Measurements from ENCODE around the gene SLC9A9. TPM values are rescaled to one million over a fixed set of nuclear protein-coding genes. Genes with fewer than 3 reads are reported as not detected.

Gene SLC9A9
- total RNA-seq, 2 donors from 2014 or later: 25.3 to 31.8 TPM

- Mint-ChIP-seq H3K4me1 (no peaks in the 10 kb centered on the region), H3K4me3 (no peak overlapping the region), H3K36me3 (ENCODE audit: low read depth) (peaks cover 12% of the 10 kb centered on the region), H3K27me3 (no peaks in the 10 kb centered on the region), H3K27ac (no peak overlapping the region)
- no peak for DNase-seq
- ATAC-seq: no peak
- no peaks in the 10 kb centered on the region for H3K9me3 ChIP-seq (ENCODE audit: control insufficient read depth, low read length, poor library complexity, severe bottlenecking)
Observed at GRCh38 chr3:143571548-143571947, 276.7 kb downstream of the SLC9A9 start.

- Mint-ChIP-seq H3K4me1 (no peaks in the 10 kb centered on the region), H3K4me3 (no peak overlapping the region), H3K27me3 (no peaks in the 10 kb centered on the region), H3K27ac (no peak overlapping the region), H3K36me3 (ENCODE audit: low read depth) (peaks cover 4% of the 10 kb centered on the region)
- no peaks in the 10 kb centered on the region for H3K9me3 ChIP-seq (ENCODE audit: control insufficient read depth, low read length, poor library complexity, severe bottlenecking)
- DNase-seq: no peak
- ATAC-seq: no peak
Observed at GRCh38 chr3:143567823-143568222, 280.4 kb downstream of the SLC9A9 start.

- H3K4me3 Mint-ChIP-seq: no peak overlapping the region
- H3K4me1 Mint-ChIP-seq: no peaks in the 10 kb centered on the region
- H3K27me3 Mint-ChIP-seq: no peaks in the 10 kb centered on the region
- no peak for ATAC-seq
- H3K36me3 Mint-ChIP-seq (ENCODE audit: low read depth): peaks cover 2% of the 10 kb centered on the region
- no peak overlapping the region for H3K27ac Mint-ChIP-seq
- no peaks in the 10 kb centered on the region for H3K9me3 ChIP-seq (ENCODE audit: control insufficient read depth, low read length, poor library complexity, severe bottlenecking)
- DNase-seq: no peak
Observed at GRCh38 chr3:143565951-143566350, 282.3 kb downstream of the SLC9A9 start.

- H3K36me3 Mint-ChIP-seq (ENCODE audit: low read depth): peaks cover 2% of the 10 kb centered on the region
- no peak overlapping the region for H3K27ac Mint-ChIP-seq
- no peak for DNase-seq
- no peaks in the 10 kb centered on the region for H3K9me3 ChIP-seq (ENCODE audit: control insufficient read depth, low read length, poor library complexity, severe bottlenecking)
- no peak overlapping the region for H3K4me3 Mint-ChIP-seq
- H3K4me1 Mint-ChIP-seq: no peaks in the 10 kb centered on the region
- ATAC-seq: no peak
- no peaks in the 10 kb centered on the region for H3K27me3 Mint-ChIP-seq
Observed at GRCh38 chr3:143563786-143564185, 284.5 kb downstream of the SLC9A9 start.

GRCh38 chr3:143562789-143563188, 285.5 kb downstream of the SLC9A9 start:
- no peaks in the 10 kb centered on the region for H3K27me3 Mint-ChIP-seq

GRCh38 chr3:143559296-143559695, 289.0 kb downstream of the SLC9A9 start:
- ATAC-seq (no peak), DNase-seq (no peak)
- H3K4me1 Mint-ChIP-seq: no peaks in the 10 kb centered on the region
- no peak overlapping the region for H3K27ac Mint-ChIP-seq
- H3K27me3 Mint-ChIP-seq: no peaks in the 10 kb centered on the region
- no peak overlapping the region for H3K4me3 Mint-ChIP-seq
- peaks cover 4% of the 10 kb centered on the region for H3K36me3 Mint-ChIP-seq (ENCODE audit: low read depth)
- H3K9me3 ChIP-seq (ENCODE audit: control insufficient read depth, low read length, poor library complexity, severe bottlenecking): peaks cover 3% of the 10 kb centered on the region

More at GRCh38 chr3:143562789-143563188, 285.5 kb downstream of the SLC9A9 start:
- Mint-ChIP-seq H3K4me3 (no peak overlapping the region), H3K36me3 (ENCODE audit: low read depth) (peaks cover 2% of the 10 kb centered on the region), H3K4me1 (no peaks in the 10 kb centered on the region), H3K27ac (no peak overlapping the region)
- DNase-seq (no peak), ATAC-seq (no peak)
- H3K9me3 ChIP-seq (ENCODE audit: control insufficient read depth, low read length, poor library complexity, severe bottlenecking): peaks cover 3% of the 10 kb centered on the region

GRCh38 chr3:143552851-143553250, 295.4 kb downstream of the SLC9A9 start:
- H3K9me3 ChIP-seq (ENCODE audit: control insufficient read depth, low read length, poor library complexity, severe bottlenecking): no peaks in the 10 kb centered on the region
- Mint-ChIP-seq H3K27ac (no peak overlapping the region), H3K4me1 (no peaks in the 10 kb centered on the region), H3K27me3 (no peaks in the 10 kb centered on the region), H3K36me3 (ENCODE audit: low read depth) (peaks cover 6% of the 10 kb centered on the region), H3K4me3 (no peak overlapping the region)
- ATAC-seq (no peak), DNase-seq (no peak)

GRCh38 chr3:143551761-143552160, 296.5 kb downstream of the SLC9A9 start:
- ATAC-seq (no peak), DNase-seq (no peak)
- Mint-ChIP-seq H3K27me3 (no peaks in the 10 kb centered on the region), H3K4me3 (no peak overlapping the region), H3K27ac (no peak overlapping the region), H3K36me3 (ENCODE audit: low read depth) (peaks cover 15% of the 10 kb centered on the region), H3K4me1 (no peaks in the 10 kb centered on the region)
- no peaks in the 10 kb centered on the region for H3K9me3 ChIP-seq (ENCODE audit: control insufficient read depth, low read length, poor library complexity, severe bottlenecking)

GRCh38 chr3:143548861-143549497, 299.3 kb downstream of the SLC9A9 start:
- Mint-ChIP-seq H3K27me3 (no peaks in the 10 kb centered on the region), H3K4me3 (no peak overlapping the region), H3K27ac (no peak overlapping the region), H3K4me1 (no peaks in the 10 kb centered on the region), H3K36me3 (ENCODE audit: low read depth) (peaks cover 15% of the 10 kb centered on the region)
- DNase-seq (no peak), ATAC-seq (no peak)
- no peaks in the 10 kb centered on the region for H3K9me3 ChIP-seq (ENCODE audit: control insufficient read depth, low read length, poor library complexity, severe bottlenecking)

- H3K4me1 Mint-ChIP-seq: no peaks in the 10 kb centered on the region
- peaks cover 15% of the 10 kb centered on the region for H3K36me3 Mint-ChIP-seq (ENCODE audit: low read depth)
- H3K4me3 Mint-ChIP-seq: no peak overlapping the region
- no peaks in the 10 kb centered on the region for H3K9me3 ChIP-seq (ENCODE audit: control insufficient read depth, low read length, poor library complexity, severe bottlenecking)
- ATAC-seq: no peak
- no peak for DNase-seq
- no peaks in the 10 kb centered on the region for H3K27me3 Mint-ChIP-seq
- H3K27ac Mint-ChIP-seq: no peak overlapping the region
Observed at GRCh38 chr3:143548393-143548792, 299.9 kb downstream of the SLC9A9 start.

- no peaks in the 10 kb centered on the region for H3K27me3 Mint-ChIP-seq
- no peaks in the 10 kb centered on the region for H3K9me3 ChIP-seq (ENCODE audit: control insufficient read depth, low read length, poor library complexity, severe bottlenecking)
- peaks cover 2% of the 10 kb centered on the region for H3K36me3 Mint-ChIP-seq (ENCODE audit: low read depth)
- ATAC-seq (no peak), DNase-seq (no peak)
- H3K4me1 Mint-ChIP-seq: peaks cover 9% of the 10 kb centered on the region
- H3K4me3 Mint-ChIP-seq: no peak overlapping the region
- H3K27ac Mint-ChIP-seq: no peak overlapping the region
Observed at GRCh38 chr3:143538577-143538981, 309.7 kb downstream of the SLC9A9 start.

GRCh38 chr3:143538061-143538460, 310.2 kb downstream of the SLC9A9 start:
- Mint-ChIP-seq H3K4me1 (peaks cover 9% of the 10 kb centered on the region), H3K27ac (no peak overlapping the region), H3K36me3 (ENCODE audit: low read depth) (peaks cover 2% of the 10 kb centered on the region), H3K27me3 (no peaks in the 10 kb centered on the region), H3K4me3 (no peak overlapping the region)
- DNase-seq: no peak
- H3K9me3 ChIP-seq (ENCODE audit: control insufficient read depth, low read length, poor library complexity, severe bottlenecking): no peaks in the 10 kb centered on the region
- no peak for ATAC-seq

- DNase-seq: no peak
- no peak for ATAC-seq
- H3K4me1 Mint-ChIP-seq: peaks cover 9% of the 10 kb centered on the region
- H3K27ac Mint-ChIP-seq: no peak overlapping the region
- H3K36me3 Mint-ChIP-seq (ENCODE audit: low read depth): peaks cover 2% of the 10 kb centered on the region
- H3K9me3 ChIP-seq (ENCODE audit: control insufficient read depth, low read length, poor library complexity, severe bottlenecking): no peaks in the 10 kb centered on the region
- no peaks in the 10 kb centered on the region for H3K27me3 Mint-ChIP-seq
- no peak overlapping the region for H3K4me3 Mint-ChIP-seq
Observed at GRCh38 chr3:143536817-143537535, 311.3 kb downstream of the SLC9A9 start.
